OCI-LY7 (cell line): ENCODE data around the gene PSAPL1. TPM values are rescaled to one million over a fixed set of nuclear protein-coding genes. Genes with fewer than 3 reads are reported as not detected.

Experiments
- BruUV-seq: library from RNA; stranded (reverse); fragments of 400-500 nt; replicated peaks from 2 replicates; lab custom pipeline; 2021; lab: Mats Ljungman, UMichigan
- CTCF ChIA-PET: fragments of 300-600 bp; sonication (Branson Sonifier 250); formaldehyde crosslinking; loops from one replicate; lab custom pipeline; 2022; ENCODE audit warnings: antibody characterized with exemption; ENCODE audit not compliant: unreplicated experiment; lab: Charles Lee
- POLR2A ChIA-PET: fragments of 300-600 bp; sonication (Branson Sonifier 250); formaldehyde crosslinking; loops from one replicate; lab custom pipeline; 2022; ENCODE audit warnings: antibody characterized with exemption; lab: Charles Lee
- DNase-seq: peaks from one replicate; pipeline ENCODE4 v3.0.0-alpha.2; 2015; ENCODE audit warnings: low spot score
- H2AFZ ChIP-seq: fragments of 200-600 bp; sonication (generic), shearing (Covaris generic); 2 replicates; pipeline ENCODE4 v1.6.1; 2014; ENCODE audit warnings: mild to moderate bottlenecking, antibody characterized with exemption, low read length, moderate library complexity
- H3K27ac ChIP-seq: fragments of 200-600 bp; sonication (generic); 2 replicates; pipeline ENCODE4 v1.5.1; 2014; ENCODE audit warnings: mixed run types, low read depth, mild to moderate bottlenecking, moderate library complexity, low read length, inconsistent platforms; ENCODE audit not compliant: poor library complexity, severe bottlenecking
- H3K36me3 ChIP-seq: fragments of 200-600 bp; sonication (generic); 2 replicates; pipeline ENCODE4 v1.6.1; 2014; ENCODE audit warnings: mild to moderate bottlenecking, antibody characterized with exemption, low read length, moderate library complexity, mixed read lengths; ENCODE audit not compliant: insufficient read depth
- H3K4me1 ChIP-seq: fragments of 200-600 bp; sonication (generic); 2 replicates; pipeline ENCODE4 v1.5.1; 2014; ENCODE audit warnings: mild to moderate bottlenecking, low read length; ENCODE audit not compliant: insufficient read depth, poor library complexity, severe bottlenecking
- H3K4me2 ChIP-seq: fragments of 200-600 bp; sonication (generic); 2 replicates; pipeline ENCODE4 v1.6.1; 2014; ENCODE audit warnings: mild to moderate bottlenecking, low read length
- H3K4me3 ChIP-seq: fragments of 200-600 bp; sonication (generic); 2 replicates; pipeline ENCODE4 v1.5.1; 2014; ENCODE audit warnings: mild to moderate bottlenecking, low read depth, low read length; ENCODE audit not compliant: poor library complexity, severe bottlenecking
- H3K79me2 ChIP-seq: fragments of 200-600 bp; sonication (generic); 2 replicates; pipeline ENCODE4 v1.6.1; 2016; ENCODE audit warnings: low read depth, mild to moderate bottlenecking, low read length, moderate library complexity, mixed read lengths; ENCODE audit not compliant: insufficient read depth
- H3K9me2 ChIP-seq: fragments of 200-600 bp; sonication (generic); 2 replicates; pipeline ENCODE4 v1.6.1; 2016; ENCODE audit warnings: mild to moderate bottlenecking, low read length, mixed read lengths; ENCODE audit not compliant: insufficient read depth
- H3K9me3 ChIP-seq: fragments of 200-600 bp; sonication (generic); 2 replicates; pipeline ENCODE4 v1.6.1; 2014; ENCODE audit warnings: mild to moderate bottlenecking, mixed run types, low read length, mixed read lengths
- H4K20me1 ChIP-seq: fragments of 200-600 bp; sonication (generic); 2 replicates; pipeline ENCODE4 v1.6.1; 2014; ENCODE audit warnings: mild to moderate bottlenecking, antibody characterized with exemption, low read length, moderate library complexity, mixed read lengths; ENCODE audit not compliant: insufficient read depth
- CTCF ChIP-seq: fragments of 200-600 bp; sonication (generic); conservative IDR thresholded peaks from 2 replicates; pipeline ENCODE4 v1.5.1; 2014; ENCODE audit warnings: mild to moderate bottlenecking, antibody characterized with exemption, low read length, moderate library complexity, mixed read lengths
- EZH2phosphoT487 ChIP-seq: fragments of 200-600 bp; sonication (generic); IDR thresholded peaks from 2 replicates; pipeline ENCODE4 v1.6.1; 2018; ENCODE audit warnings: low read depth, borderline replicate concordance, mild to moderate bottlenecking, mixed run types, antibody characterized with exemption, low read length, moderate library complexity, mixed read lengths
- intact Hi-C: fragments of 100-400 bp; cut with micrococcal nuclease; formaldehyde crosslinking; loops from one replicate; pipeline ENCODE4 v1.10.0; 2022; ENCODE audit not compliant: unreplicated experiment
- total RNA-seq, 2 experiments: library from RNA; depleted of rRNA in 1 of 2; stranded (reverse); fragments of >200 nt in 1 of 2; shearing (Covaris generic) in 1 of 2; gene quantifications; 2 replicates each; pipeline ENCODE4 v1.2.3, GENCODE V29; 2014 to 2022

Gene PSAPL1
- total RNA-seq, 2 experiments from 2014 or later, result not detected

- Histone ChIP-seq H3K4me1 (no peaks in the 10 kb centered on the region), H3K4me3 (no peak overlapping the region), H3K4me2 (no peak overlapping the region), H3K9me3 (no peaks in the 10 kb centered on the region), H3K9me2 (no peaks in the 10 kb centered on the region), H3K36me3 (no peaks in the 10 kb centered on the region), H4K20me1 (no peaks in the 10 kb centered on the region), H3K27ac (no peak overlapping the region), H3K79me2 (no peaks in the 10 kb centered on the region), H2AFZ (no peak overlapping the region)
- POLR2A ChIA-PET, result no interaction called here
- TF ChIP-seq EZH2phosphoT487 (no peak), CTCF (no peak)
- intact Hi-C loops, result no loop called here
- no TSS peak for BruUV-seq
- CTCF ChIA-PET, result interaction anchor here (0.5 to 0.8 kb wide), 2 partner anchors 8 to 13 kb away, joined by 4 to 6 read pairs; no protein-coding TSS in a partner anchor
- no peak for DNase-seq
Measured at GRCh38 chr4:7466904-7467303, 32.2 kb upstream of the PSAPL1 start.

DNA sequence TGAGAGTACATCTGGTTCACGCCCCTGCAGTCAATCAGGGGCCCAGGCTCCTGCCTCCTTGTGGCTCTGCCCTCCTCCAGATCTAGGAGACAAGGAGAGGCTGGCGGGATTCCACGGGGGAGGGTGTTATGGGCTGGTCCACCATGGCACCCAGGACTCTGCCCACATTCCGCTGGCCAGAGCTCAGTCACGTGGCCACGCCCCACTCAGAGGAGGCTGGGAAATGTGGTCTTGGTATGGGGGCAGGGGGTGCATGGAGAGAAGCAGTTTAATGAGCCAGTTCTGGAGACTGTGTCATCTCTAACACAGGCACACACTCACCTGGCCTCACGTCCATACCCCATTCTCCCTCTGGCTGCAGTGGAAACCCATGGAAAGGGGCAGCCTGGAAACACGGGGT lies 31.5 kb upstream of the PSAPL1 start:
- no peaks in the 10 kb centered on the region for H4K20me1 ChIP-seq
- no peak for TF ChIP-seq CTCF
- TF ChIP-seq EZH2phosphoT487, result no peak
- H3K4me1 ChIP-seq, result no peaks in the 10 kb centered on the region
- BruUV-seq, result no TSS peak
- CTCF ChIA-PET, result no interaction called here
- no peak overlapping the region for H2AFZ ChIP-seq
- H3K4me3 ChIP-seq, result no peak overlapping the region
- H3K9me2 ChIP-seq, result no peaks in the 10 kb centered on the region
- no peaks in the 10 kb centered on the region for H3K9me3 ChIP-seq
- H3K79me2 ChIP-seq, result no peaks in the 10 kb centered on the region
- H3K27ac ChIP-seq, result no peak overlapping the region
- DNase-seq, result no peak
- POLR2A ChIA-PET, result no interaction called here
- H3K4me2 ChIP-seq, result no peak overlapping the region
- intact Hi-C loops, result no loop called here
- no peaks in the 10 kb centered on the region for H3K36me3 ChIP-seq

DNA sequence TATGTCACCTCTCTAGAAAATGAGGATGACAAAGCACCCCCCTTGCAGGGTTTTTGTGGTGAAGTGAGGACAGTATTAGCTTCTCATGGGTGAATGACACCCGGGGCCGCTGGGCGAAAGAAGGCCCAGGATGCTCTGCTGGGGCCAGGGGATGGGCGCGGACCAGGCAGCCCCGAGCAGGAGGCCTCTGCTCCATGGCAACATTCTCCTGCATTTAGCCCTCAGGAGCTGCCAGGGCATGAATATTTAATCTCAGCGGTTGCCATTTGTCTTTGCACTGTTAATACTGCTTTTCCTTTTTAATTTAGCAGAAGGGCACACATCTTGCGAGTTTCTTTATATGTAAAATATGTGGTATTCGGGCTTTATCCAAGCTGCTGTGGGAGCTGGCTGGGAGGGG lies 30.3 kb upstream of the PSAPL1 start:
- Histone ChIP-seq H3K4me3 (no peak overlapping the region), H3K9me2 (no peaks in the 10 kb centered on the region), H2AFZ (no peak overlapping the region), H3K9me3 (no peaks in the 10 kb centered on the region), H3K36me3 (no peaks in the 10 kb centered on the region), H3K4me1 (no peaks in the 10 kb centered on the region), H3K4me2 (no peak overlapping the region), H3K79me2 (no peaks in the 10 kb centered on the region), H3K27ac (no peak overlapping the region), H4K20me1 (no peaks in the 10 kb centered on the region)
- POLR2A ChIA-PET, result no interaction called here
- DNase-seq, result no peak
- intact Hi-C loops, result no loop called here
- no TSS peak for BruUV-seq
- CTCF ChIA-PET, result no interaction called here
- TF ChIP-seq CTCF, result no peak
- TF ChIP-seq EZH2phosphoT487, result no peak
